SHP77 treated with DMSO at 0.1 percent for 48 hours (cell line): ENCODE data around the gene CDHR3.

ENCODE experiments used
- DNase-seq: peaks from one replicate; lab custom pipeline; 2025; lab: John Stamatoyannopoulos, UW

Gene CDHR3

DNA sequence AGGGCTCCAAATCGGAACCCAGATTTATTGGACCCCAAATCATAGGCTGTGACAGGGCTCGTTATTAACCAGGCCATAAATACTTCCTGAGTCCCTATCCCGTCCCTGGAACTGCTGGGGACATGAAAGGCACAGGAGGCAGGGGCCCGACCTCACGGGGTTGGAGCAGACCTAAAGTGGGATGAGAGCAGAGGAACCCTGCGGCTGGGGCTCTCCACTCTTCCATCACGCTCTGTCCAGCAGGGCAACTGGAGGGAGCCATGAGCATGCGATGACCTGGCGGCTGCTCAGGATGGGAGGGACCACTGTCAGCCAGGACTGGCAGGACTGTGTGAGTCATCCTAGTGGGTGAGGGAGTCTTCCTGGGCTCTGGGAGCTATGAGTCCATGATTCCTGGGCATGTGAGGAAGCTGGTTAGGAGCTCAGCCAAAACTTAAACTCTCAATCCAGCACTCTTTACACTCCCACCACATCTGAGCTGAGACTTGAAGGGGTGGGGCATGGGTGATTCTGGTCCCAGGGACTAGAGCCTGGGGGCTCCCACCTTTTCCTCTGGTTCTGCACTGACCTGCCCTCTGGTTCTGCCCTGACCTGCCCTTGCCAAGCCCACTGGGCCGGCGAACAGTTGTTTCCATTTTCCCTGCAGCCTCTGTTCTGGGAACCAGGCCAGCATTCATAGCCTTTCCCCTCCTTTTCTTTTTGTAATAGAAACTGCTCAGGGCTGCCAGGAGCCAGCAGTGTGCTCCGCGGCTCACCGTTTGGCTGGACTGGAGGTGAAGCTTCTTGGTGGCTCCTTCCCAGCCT is 101.9 kb downstream of the CDHR3 start:
- no peak for DNase-seq

DNA sequence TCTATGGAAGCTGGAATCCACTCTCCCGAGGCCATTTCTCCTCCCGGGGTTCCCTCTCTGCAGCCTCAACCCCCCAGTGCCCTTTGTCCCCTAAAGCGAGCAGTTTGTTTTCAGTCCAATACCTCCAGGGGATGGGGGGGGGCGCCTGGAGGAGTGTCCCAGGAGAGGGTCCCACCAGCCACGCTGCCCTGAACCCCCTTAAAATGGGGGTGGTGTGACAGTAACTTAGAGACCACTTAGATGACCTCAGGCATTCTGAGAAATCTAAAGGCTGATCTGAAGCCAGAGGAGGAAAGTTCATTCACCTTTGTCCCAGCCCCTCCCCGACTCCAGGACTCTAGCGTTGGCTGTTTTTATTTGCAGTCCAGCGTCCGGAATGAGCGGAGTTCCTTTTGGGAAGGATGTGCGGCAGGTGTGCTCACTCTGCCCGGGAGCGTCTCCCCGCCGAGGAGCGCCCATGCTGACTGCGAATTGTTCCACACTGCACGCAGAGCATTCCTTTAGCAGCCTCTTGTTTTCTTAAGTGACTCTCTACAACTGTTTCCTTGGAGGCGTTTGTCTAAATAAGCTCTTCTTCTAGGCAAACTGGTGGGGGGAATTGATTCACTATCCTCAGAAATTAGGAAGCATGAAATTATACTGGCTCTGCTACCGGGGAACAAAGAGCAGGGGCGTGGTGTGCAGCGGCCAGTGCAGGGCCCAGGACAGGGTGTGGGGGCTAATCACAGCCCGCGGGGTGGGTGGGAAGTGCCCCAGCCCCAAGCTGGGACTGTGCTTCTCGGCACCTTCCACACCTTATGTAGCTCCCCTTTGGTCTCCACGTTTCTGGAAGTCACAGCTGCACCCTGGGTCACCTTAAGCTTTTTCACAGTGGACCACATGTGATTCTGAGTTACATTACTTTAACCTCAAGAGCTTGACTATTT is 102.8 kb downstream of the CDHR3 start:
- no peak for DNase-seq

DNA sequence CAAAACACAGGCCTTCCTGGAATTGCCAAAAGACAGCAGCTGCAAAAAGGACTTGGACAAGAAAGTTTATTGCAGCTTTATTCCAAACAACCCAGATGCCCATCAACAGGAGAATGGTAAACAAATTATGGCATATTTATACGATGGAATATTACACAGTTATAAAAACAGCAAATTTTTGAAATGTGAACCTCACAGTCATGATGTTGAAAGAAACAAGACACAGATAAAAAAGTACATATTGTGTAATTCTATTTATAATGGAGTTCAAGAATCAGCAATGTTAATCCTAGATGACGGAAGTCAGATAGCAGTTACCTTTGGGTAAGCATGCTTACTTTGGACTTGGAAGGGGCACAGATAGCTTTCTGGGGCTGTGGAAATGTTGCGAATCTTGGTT is 104.6 kb downstream of the CDHR3 start:
- no peak for DNase-seq

DNA sequence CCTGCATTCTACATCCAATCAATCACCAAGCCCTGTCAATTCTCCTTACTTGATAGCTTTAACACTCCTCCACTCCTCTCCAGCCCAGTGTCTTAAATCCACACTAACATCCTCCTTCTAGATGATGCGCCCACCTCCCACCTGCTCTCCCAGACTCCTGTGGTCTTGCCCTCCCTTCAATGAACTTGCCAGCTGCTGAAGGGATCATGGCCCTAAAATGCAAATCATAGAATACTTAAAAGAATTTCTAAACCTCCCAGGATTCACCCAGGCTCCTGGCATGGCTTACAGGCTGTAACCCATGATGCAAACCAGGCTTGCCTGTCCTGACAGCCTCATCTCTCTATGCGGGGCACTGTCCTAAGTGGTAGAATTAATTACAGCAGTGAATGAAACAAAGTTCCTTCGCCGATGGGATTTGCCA is 105.5 kb downstream of the CDHR3 start:
- DNase-seq: no peak

DNA sequence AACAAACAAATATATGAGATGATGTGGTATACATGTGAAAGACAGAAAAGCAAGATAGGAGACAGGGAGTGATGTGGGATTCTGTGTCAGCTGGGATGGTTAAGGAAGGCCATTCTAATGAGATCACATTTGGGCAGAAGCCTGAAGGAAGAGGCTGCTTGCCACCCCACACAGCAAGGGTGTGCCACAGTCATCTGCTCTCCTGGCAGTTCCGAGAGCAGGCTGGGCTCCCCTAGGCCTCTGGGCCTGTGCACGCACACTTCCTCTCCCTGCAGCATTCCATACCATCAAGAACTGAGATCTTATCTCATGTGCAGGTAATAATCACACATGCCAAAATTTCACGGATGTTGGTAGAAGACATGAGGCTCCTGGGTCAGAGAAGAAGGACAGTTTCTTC is 105.9 kb downstream of the CDHR3 start:
- no peak for DNase-seq

DNA sequence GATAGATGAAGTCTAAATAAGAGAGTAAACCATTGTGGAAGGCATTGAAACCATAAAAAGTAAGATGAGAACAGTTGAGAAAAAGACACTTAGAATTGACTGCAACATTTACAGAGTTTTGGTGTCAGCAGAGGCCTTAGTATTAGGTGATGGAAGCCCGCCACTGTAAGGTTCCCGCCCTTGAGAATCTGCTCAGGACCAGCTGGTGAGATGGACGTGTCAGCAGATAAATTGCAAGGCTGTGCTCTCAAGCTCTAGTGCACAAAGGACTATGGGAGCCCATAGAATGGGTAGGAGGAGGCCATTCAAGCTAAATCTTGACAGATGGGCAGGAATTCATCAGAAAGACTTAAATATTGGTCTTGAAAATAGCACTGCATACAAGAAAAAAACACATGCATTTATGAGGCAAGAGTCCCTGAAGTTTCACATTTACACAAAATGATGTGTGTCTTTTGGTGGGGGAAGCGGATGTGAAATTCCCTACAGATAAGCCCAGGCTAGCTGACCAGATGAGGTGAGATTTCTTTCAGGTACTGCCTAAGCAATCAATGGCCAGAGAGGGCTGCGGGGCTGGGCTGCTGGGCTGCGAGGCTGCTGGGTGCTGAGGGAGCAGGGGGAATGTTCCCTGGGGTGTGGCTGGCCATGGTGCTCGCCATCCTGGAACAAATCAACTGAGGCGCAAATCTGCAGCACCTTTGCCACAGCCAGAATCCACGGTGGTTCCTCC is 106.6 kb downstream of the CDHR3 start:
- DNase-seq: no peak

DNA sequence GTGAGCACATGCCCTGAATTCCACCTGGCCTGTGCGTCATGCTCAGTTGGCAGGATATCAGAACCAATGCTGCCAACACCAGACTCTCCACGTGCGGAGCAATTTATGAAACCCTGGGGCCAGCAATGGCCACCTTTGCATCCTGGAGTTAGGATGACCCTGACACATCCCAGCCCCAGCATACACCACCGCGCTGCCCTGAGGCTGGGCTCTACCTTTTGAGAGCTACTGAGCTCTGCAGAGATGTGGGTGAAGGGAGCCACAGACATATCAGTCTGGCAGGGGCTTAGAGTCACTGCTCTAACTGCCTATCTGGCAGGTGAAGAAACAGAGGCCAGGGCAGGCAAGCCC is 107.1 kb downstream of the CDHR3 start:
- DNase-seq: peak; percentile 15

DNA sequence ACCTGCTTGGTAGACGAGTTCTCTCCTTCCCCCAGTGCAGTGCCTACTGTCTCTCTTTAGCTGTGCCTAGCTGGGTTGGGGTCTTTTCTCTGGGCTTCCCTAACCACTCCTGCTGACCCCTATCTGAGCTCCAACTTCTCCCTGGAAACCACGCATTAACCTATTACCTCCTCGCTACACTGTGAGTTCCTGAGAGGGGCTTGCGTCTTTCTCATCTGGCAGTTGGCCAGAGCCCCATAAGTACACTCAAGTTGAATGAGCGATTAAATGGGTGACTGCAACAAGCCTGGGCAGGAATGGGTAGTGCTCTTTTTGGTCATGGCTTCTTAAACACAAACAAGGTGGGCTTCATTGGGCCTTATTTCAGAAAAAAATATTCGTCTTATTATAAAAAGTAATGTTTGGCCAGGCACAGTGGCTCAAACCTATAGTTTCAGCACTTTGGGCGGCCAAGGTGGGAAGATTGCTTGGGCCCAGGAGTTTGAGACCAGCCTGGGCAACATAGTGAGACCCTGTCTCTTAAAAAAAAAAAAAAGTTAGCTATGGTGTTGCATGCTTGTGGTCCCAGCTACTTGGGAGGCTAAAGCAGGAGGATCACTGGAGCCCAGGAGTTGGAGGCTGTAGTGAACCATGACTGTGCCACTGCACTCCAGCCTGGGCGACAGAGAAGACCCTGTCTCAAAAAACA is 107.6 kb downstream of the CDHR3 start:
- no peak for DNase-seq

DNA sequence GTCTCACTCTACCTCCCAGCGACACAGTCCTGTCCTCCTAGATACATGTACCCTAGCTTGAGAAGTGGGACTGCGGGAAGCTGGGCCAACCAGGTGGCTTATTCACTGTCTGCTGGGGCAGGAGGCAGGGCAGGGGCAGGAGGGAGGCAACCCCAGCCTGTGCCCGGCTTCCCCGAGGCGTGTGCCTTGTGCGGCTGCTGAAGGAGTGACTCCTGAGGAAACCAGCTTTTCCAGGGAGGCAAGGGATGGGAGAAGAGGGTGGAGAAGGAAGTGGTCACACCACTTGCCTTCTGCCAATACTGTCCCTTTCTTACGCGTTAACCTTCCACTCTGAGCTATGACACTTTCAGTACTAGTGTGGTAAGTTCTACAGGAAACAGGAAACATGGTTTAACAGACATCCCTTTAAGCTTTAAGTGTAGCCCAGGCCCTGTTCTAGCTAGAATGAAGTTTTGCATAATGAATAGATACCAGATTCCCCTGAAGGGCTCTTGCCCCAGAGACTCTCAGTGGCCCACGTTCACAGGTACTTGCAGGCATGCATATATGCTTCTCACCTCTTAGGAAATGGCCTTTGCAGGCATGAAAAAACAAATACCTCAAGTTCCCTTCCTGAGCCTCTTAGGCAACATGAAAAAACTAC is 108.4 kb downstream of the CDHR3 start:
- DNase-seq: no peak

DNA sequence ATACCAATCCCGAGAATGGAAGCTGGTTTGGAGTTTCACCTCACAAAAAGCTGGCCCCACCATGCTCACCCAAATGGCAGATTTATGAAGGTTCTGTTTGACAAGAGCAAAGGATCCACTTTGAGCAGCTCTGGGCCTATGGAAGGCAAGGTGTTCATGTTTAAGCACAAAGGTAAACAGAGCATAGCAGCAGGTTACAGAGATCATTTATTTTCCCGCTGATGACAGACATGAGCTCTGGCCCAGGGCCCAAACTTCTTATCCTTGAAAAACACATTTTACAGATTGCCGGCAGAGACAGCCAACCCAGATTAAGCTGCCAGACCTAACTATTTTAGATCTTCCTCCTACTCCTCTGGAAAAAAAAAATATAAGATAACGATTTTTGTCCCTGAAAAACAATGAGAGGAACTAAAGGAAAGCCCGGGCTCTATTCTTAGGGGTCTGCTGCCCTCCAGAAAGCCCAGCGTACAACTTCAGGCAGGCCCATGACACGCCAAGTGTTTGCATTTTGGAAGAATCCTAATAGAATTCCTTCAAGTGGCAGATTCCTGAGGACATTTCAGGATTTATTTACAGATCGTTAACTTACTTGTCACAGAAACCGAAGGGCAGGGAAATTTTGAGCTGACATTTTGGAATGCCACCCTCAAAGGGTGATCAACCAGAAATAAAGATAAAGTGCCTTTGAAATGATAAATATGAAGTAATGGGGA is 109.1 kb downstream of the CDHR3 start:
- DNase-seq: peak; percentile 62

DNA sequence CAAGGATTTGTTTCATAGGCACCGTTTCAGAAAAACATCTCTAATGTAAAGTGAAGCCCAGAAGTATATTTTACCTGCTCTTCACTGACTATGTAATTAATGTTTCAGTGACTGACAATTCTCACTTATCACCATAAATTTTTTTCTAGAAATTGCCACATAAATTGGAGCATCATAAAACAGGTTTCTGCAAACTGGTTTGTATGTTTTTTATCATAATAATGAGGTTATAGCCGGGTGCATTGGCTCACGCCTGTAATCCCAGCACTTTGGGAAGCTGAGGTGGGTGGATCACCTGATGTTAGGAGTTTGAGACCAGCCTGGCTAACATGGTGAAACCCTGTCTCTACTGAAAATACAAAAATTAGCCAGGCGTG is 109.6 kb downstream of the CDHR3 start:
- DNase-seq: no peak

DNA sequence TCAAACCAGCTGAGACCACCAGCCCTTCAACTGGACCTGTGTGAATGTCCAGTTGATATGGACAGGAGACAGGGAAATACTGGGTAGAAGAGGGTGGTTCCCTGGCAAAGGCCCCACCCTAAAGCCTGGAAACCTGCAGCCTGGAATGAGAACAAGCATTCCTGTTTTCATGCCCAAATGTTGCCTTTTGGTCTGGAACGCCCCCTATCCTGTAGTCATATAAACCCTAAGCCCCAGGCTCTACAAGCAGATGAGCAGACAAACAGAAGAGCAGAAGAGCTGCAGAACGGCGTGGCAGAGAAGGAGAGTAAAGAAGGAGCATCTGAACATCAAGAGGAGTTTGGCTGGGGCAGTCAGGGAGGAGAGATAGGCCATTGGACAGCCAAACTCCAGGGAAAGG is 110.6 kb downstream of the CDHR3 start:
- DNase-seq: no peak

DNA sequence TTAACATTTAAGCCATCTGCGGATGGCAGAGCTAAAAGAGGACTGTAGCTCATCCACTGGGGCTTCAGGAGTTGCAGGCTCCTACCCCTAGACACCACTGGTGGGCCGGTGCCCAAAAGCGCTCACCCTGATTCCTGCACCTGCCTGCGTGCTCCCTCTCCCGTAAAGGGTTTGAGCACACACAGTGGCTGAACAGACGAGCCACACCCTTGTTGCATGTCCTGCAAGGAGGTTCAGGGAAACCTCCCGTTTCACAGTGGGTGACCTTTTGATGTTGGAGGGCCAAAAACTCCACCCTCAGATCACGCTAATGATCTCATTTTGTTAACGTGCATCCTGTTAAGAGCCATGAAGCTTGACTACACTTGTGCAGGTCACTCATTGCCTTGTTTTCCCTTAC is 111.2 kb downstream of the CDHR3 start:
- DNase-seq: no peak

DNA sequence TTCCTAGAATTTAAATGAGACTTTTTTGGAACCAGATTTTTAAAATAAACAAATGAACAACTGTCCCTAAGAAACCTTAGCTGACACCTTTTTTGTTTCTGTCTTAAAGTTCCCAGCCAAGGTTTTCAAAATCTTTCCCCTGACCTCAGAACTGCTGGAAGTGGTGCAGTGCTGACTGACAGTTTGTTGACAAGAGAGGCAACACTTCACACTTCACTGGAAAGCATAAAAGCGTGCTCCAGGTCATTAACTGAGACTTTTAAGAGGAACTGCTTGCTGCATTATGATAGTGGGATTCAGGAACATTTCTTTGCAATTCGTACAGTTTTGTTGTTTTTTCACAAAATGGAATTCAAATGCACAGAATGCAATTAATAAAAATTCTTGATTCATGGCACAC is 112.9 kb downstream of the CDHR3 start:
- no peak for DNase-seq

DNA sequence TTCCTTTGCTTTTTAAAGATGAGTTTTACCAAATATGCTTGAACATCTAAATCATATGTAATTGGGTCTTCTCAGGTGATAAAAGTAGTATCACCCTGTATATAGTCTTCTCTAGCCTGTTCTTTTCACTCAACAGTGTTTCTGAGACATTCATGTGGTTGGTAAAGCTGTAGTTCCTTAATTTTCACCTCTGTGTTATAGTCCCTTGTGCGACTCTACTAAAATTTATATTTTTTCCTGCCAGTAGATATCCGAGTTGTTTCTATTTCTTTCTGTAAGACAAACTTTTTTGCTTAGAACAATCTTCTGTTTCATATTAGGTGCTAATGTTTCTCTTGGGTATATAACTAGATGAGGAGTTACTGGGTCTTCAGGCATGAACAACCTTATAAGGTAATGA is 113.5 kb downstream of the CDHR3 start:
- no peak for DNase-seq

DNA sequence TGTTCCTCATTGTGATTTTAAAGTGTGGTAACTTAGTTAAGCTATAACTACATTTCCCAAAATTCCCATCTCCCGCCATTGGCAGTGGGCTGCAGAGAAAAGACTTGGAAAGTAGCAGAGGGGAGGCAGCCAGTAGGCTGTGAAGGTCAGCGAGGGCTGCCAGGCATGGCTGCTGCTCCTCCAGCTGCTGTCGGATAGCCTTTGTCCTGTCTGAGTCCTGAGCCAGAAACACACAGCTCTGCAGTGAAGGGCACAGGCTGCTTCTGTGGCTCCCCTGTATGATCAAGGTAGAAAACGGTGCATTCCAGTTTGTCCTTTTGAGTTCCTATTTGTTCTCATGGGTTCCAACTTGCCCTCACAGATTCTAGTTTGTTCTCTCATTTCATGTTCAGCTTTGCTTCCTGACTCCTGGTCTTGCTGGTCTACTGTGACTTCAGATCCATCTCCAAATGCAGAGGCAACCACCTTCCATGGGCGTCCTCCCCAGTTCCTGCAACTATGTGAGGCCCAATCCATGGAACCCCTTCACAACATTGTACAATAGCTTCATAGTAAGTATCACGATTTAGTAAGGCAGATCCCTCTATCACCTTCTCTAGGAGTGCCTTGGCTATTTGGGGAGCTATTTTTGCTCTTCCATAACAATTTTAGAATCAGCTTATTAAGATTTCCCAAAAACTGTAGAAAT is 117.4 kb downstream of the CDHR3 start:
- no peak for DNase-seq

DNA sequence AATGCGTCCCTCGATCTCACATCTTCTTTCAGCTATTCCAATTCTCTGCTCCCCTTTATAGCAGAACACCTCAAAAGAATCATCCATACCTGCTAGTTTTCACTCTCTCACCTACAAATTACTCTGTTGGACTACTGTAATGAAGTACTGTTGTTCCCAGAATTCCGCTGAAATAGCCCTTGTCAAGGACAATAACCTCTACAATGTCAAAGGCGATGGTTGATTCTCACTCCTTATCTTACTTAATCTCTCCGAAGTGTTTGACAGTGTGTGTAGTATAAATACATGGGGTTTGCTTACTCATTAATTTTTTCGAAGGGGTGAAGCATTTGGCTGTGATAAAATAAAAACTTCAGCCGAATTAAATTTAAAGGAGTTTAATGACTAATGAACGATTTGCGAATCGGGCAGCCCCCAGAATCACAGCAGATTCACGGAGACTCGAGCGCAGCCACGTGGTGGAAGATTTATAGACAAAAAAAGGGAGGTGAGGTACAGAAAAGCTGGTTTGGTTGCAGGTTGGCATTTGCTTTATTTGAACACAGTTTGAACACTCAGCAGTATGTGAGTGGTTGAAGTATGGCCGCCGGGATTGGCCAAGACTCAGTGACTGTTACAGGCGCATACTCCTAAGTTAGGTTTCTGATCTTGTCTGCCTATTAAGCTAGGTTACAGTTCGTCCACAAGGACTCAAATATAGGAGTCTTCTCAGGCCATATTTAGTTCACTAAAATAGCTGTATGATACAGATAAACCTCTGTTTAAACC is 119.2 kb downstream of the CDHR3 start:
- no peak for DNase-seq
